Mucosa of stomach (tissue), 1 donor: ENCODE measurements around the gene ST8SIA4.

Source experiments
- H3K27me3 ChIP-seq: one replicate; pipeline ENCODE4 v1.7.0; 2013; ENCODE audit warnings: mild to moderate bottlenecking, low read length; ENCODE audit not compliant: control insufficient read depth, insufficient read depth
- H3K36me3 ChIP-seq: one replicate; pipeline ENCODE4 v1.7.0; 2013; ENCODE audit warnings: low read length; ENCODE audit not compliant: control insufficient read depth, insufficient read depth
- H3K4me1 ChIP-seq: one replicate; pipeline ENCODE4 v1.7.0; 2013; ENCODE audit warnings: mild to moderate bottlenecking, low read length; ENCODE audit not compliant: control insufficient read depth, insufficient read depth
- H3K4me3 ChIP-seq: one replicate; pipeline ENCODE4 v1.7.0; 2013; ENCODE audit warnings: low read length
- H3K9ac ChIP-seq: one replicate; pipeline ENCODE4 v1.7.0; 2013; ENCODE audit warnings: mild to moderate bottlenecking, low read length, moderate library complexity
- H3K9me3 ChIP-seq: one replicate; pipeline ENCODE4 v1.7.0; 2013; ENCODE audit warnings: mild to moderate bottlenecking, low read length, moderate library complexity; ENCODE audit not compliant: control insufficient read depth
- donor health status: Pancreatic carcinoma.

The ST8SIA4 gene

DNA sequence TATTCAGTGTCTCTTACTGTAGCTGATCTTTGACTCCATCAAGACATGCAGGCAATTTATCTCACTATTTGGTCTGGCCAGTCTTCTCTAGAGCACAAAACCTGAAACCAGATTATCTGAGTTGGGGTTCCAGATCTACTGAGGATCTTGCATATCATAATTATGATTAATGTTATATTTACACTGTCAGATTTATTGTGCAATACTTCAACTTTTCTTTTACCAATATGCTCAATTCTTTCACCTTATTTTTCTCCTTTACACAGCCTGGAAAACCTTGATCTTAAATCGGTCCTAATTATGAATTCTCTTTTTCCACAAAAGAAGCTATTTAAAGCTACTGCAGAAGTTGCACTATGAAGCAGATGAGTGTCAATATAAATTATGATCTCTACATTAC, 140.1 kb downstream of the ST8SIA4 start:
- Histone ChIP-seq H3K27me3 (no peaks in the 10 kb centered on the region), H3K9me3 (no peaks in the 10 kb centered on the region), H3K4me3 (no peak overlapping the region), H3K4me1 (no peaks in the 10 kb centered on the region), H3K36me3 (no peaks in the 10 kb centered on the region), H3K9ac (no peak overlapping the region)

- H3K9ac ChIP-seq, result no peak overlapping the region
- no peaks in the 10 kb centered on the region for H3K36me3 ChIP-seq
- no peaks in the 10 kb centered on the region for H3K4me1 ChIP-seq
- no peaks in the 10 kb centered on the region for H3K9me3 ChIP-seq
- no peak overlapping the region for H3K4me3 ChIP-seq
- H3K27me3 ChIP-seq, result no peaks in the 10 kb centered on the region
Measured at GRCh38 chr5:100762108-100762507, 141.0 kb downstream of the ST8SIA4 start.

DNA sequence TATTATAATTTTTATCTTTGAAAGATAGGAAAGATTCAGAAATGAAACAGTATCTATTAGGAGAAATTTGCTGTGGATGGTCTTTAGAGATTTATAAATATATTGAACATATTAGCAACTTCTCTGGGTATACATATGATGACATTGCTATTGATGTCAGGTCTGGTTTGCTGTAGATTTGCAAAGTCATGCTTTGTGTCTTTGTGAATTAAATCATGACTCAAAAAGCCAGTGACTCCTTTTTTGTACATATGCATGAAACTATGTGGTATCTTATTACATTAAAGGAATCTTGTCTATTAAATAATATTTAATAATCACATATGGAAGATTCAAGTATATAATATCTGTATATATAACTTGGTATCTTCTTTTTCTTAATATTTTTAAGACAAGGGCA, 141.9 kb downstream of the ST8SIA4 start:
- H3K27me3 ChIP-seq, result no peaks in the 10 kb centered on the region
- H3K4me3 ChIP-seq, result no peak overlapping the region
- H3K9me3 ChIP-seq, result no peaks in the 10 kb centered on the region
- no peaks in the 10 kb centered on the region for H3K36me3 ChIP-seq
- H3K4me1 ChIP-seq, result no peaks in the 10 kb centered on the region
- H3K9ac ChIP-seq, result no peak overlapping the region

DNA sequence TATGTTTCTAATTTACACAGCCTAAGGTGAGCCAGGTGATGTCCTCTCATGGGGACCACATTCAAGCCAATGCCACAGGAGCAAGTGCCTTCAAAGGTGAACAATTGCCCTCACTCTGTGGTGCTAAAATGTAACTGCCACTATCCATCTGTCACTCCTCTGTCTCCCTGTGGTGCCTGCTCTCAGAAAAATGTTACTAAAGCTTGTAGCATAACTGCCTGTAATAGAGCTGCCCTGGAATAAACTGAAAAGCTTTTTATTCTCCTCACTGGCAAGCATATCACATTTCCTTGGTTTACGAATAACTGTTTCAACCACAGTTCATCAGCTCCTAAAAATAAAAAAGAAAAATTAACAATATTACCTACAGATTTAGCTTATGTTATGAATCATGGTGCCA, 142.4 kb downstream of the ST8SIA4 start:
- Histone ChIP-seq H3K9ac (no peak overlapping the region), H3K4me1 (no peaks in the 10 kb centered on the region), H3K27me3 (no peaks in the 10 kb centered on the region), H3K4me3 (no peak overlapping the region), H3K9me3 (no peaks in the 10 kb centered on the region), H3K36me3 (no peaks in the 10 kb centered on the region)

- no peak overlapping the region for H3K4me3 ChIP-seq
- no peaks in the 10 kb centered on the region for H3K4me1 ChIP-seq
- H3K27me3 ChIP-seq, result no peaks in the 10 kb centered on the region
- H3K9ac ChIP-seq, result no peak overlapping the region
- H3K36me3 ChIP-seq, result no peaks in the 10 kb centered on the region
- no peaks in the 10 kb centered on the region for H3K9me3 ChIP-seq
Measured at GRCh38 chr5:100758780-100759179, 144.3 kb downstream of the ST8SIA4 start.

DNA sequence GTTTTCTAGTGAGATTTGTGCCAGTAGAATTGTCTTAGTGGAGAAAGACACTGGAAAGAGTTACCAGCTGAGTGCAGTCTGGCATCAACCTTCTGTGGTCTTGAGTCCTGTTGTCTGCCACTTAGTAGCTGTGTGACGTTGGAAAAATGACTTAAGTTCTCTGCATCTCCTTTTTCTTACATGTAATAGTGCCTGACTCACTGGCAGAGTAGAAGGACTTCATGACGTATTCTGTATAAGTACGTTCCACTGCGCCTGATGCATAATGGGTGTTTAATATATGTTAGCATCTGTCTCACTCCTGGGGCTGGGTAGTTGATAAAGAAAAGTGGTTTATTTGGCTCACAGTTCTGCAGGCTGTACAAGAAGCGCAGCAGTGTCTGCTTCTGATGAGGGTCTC, 144.8 kb downstream of the ST8SIA4 start:
- Histone ChIP-seq H3K36me3 (no peaks in the 10 kb centered on the region), H3K9me3 (no peaks in the 10 kb centered on the region), H3K4me3 (no peak overlapping the region), H3K27me3 (no peaks in the 10 kb centered on the region), H3K4me1 (no peaks in the 10 kb centered on the region), H3K9ac (no peak overlapping the region)

- H3K4me3 ChIP-seq, result no peak overlapping the region
- H3K9me3 ChIP-seq, result no peaks in the 10 kb centered on the region
- H3K9ac ChIP-seq, result no peak overlapping the region
- no peaks in the 10 kb centered on the region for H3K36me3 ChIP-seq
- no peaks in the 10 kb centered on the region for H3K27me3 ChIP-seq
- H3K4me1 ChIP-seq, result no peaks in the 10 kb centered on the region
Measured at GRCh38 chr5:100757618-100758017, 145.5 kb downstream of the ST8SIA4 start.
